C4-2B (cell line): ENCODE results near the gene KAZALD1.

Experiments used
- CTCF ChIP-seq: fragments of 450-650 bp; conservative IDR thresholded peaks from 2 replicates; pipeline ENCODE4 v1.5.1; 2017; ENCODE audit warnings: mild to moderate bottlenecking
- ZFX ChIP-seq: fragments of 450-650 bp; IDR thresholded peaks from 2 replicates; pipeline ENCODE4 v1.6.1; 2017

- TF ChIP-seq CTCF (no peak), ZFX (no peak)
These were observed 34.6 kb downstream of the KAZALD1 start for GRCh38 chr10:101096378-101096777.
